Activated T-cell treated with anti-CD3 and anti-CD28 coated beads, Interleukin-2, amount 50 U/mL, for 48 hours (primary cell): ENCODE data around the gene ANKMY1.

ENCODE experiments used
- DNase-seq, 2 experiments: peaks; one replicate each; pipeline ENCODE4 v3.0.0-alpha.2; 2020

Gene ANKMY1

DNA sequence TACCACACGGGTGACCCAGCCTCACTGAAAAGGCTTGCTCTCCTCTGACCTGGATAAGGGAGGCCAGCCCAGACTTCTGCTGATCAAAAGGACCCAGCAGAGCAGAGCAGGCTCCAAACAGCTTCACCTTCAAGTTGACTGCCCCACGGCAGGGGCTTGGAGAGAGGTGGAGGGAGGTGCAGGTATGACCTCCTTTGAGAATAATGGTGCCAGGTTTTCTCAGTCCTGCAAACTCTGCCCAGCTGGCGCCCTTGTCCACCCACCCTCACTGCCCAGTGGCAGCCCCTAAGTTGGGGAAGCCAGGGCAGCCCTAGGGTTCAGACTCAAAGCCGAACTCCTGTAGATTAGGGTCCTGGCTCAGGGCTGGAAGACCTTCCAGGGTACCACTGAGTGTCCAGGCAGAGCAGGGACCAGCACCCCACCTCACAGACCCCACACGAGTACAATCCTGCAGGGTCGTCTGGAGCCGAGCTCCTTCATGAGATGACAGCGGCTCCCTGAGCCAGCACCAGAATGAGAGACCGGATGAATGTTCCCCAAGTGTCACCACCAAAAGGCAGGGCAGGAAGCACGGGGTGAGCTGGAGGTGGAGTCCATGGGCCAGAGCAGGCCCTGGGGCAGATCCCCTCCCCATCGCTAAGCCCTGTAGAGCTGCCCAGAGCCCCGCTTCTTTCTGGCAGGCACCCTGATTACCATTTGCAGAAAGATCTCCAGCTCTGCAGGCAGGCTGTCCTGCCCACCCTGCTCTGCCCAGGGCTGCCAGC lies 125.9 kb downstream of the ANKMY1 start:
- DNase-seq = peak in 1 of 2 experiments; percentile 14

GRCh38 chr2:240431271-240431660 lies 126.5 kb downstream of the ANKMY1 start:
- DNase-seq = no peak

GRCh38 chr2:240430595-240430994 lies 127.2 kb downstream of the ANKMY1 start:
- peak in 1 of 2 experiments; percentile 10 for DNase-seq

GRCh38 chr2:240429872-240430491 lies 127.8 kb downstream of the ANKMY1 start:
- DNase-seq = peak in 1 of 2 experiments; percentile 4
